Nephron progenitor cell (in vitro differentiated cells): ENCODE results near the gene RARB.

Experiments
- DNase-seq: peaks from one replicate; pipeline ENCODE4 v3.0.0; 2021
- H3K27ac Mint-ChIP-seq: 2 replicates; pipeline ENCODE4 v1.8.0; 2021; ENCODE audit warnings: mild to moderate bottlenecking, moderate library complexity, mixed read lengths
- H3K27me3 Mint-ChIP-seq: 2 replicates; pipeline ENCODE4 v1.8.0; 2021; ENCODE audit warnings: mild to moderate bottlenecking, low read depth, mixed read lengths; ENCODE audit not compliant: poor library complexity
- H3K36me3 Mint-ChIP-seq: 2 replicates; pipeline ENCODE4 v1.8.0; 2021; ENCODE audit warnings: low read depth, mixed read lengths
- H3K4me1 Mint-ChIP-seq: 2 replicates; pipeline ENCODE4 v1.8.0; 2021; ENCODE audit warnings: mixed read lengths
- H3K4me3 Mint-ChIP-seq: 2 replicates; pipeline ENCODE4 v1.8.0; 2021; ENCODE audit warnings: mild to moderate bottlenecking, moderate library complexity, mixed read lengths
- H3K9me3 Mint-ChIP-seq: 2 replicates; pipeline ENCODE4 v1.8.0; 2021; ENCODE audit warnings: mild to moderate bottlenecking, moderate library complexity, mixed read lengths
- CTCF ChIP-seq: fragments of 200-600 bp; sonication (generic); IDR thresholded peaks from 2 replicates; pipeline ENCODE4 v1.5.0; 2021; ENCODE audit warnings: antibody characterized with exemption

The RARB gene

GRCh38 chr3:25567806-25568524, 139.9 kb downstream of the RARB start:
- no peak for TF ChIP-seq CTCF
- Mint-ChIP-seq H3K36me3 (peaks cover 9% of the 10 kb centered on the region), H3K4me1 (peaks cover 38% of the 10 kb centered on the region)

GRCh38 chr3:25568525-25569078, 140.5 kb downstream of the RARB start:
- no peak for DNase-seq
- Mint-ChIP-seq H3K4me3 (peak overlapping the region; percentile 6), H3K27me3 (peaks cover 1% of the 10 kb centered on the region), H3K4me1 (peaks cover 45% of the 10 kb centered on the region), H3K9me3 (no peaks in the 10 kb centered on the region), H3K36me3 (peaks cover 9% of the 10 kb centered on the region), H3K27ac (no peak overlapping the region)
- TF ChIP-seq CTCF = no peak

More at GRCh38 chr3:25567806-25568524, 139.9 kb downstream of the RARB start:
- Mint-ChIP-seq H3K27ac (no peak overlapping the region), H3K4me3 (no peak overlapping the region), H3K27me3 (no peaks in the 10 kb centered on the region), H3K9me3 (no peaks in the 10 kb centered on the region)
- DNase-seq = no peak

- Mint-ChIP-seq H3K4me1 (peaks cover 47% of the 10 kb centered on the region), H3K27ac (no peak overlapping the region), H3K9me3 (no peaks in the 10 kb centered on the region), H3K4me3 (no peak overlapping the region), H3K36me3 (peaks cover 9% of the 10 kb centered on the region), H3K27me3 (peaks cover 6% of the 10 kb centered on the region)
- no peak for TF ChIP-seq CTCF
- DNase-seq = no peak
Observed at GRCh38 chr3:25571285-25571684, 143.2 kb downstream of the RARB start.

- Mint-ChIP-seq H3K4me1 (peaks cover 47% of the 10 kb centered on the region), H3K27ac (no peak overlapping the region), H3K27me3 (peaks cover 6% of the 10 kb centered on the region), H3K9me3 (no peaks in the 10 kb centered on the region), H3K36me3 (peaks cover 15% of the 10 kb centered on the region), H3K4me3 (no peak overlapping the region)
- no peak for DNase-seq
- no peak for TF ChIP-seq CTCF
Observed at GRCh38 chr3:25572336-25572735, 144.3 kb downstream of the RARB start.

- H3K27me3 Mint-ChIP-seq = peaks cover 6% of the 10 kb centered on the region
- H3K27ac Mint-ChIP-seq = peak overlapping the region; percentile 88
- no peak for TF ChIP-seq CTCF
- H3K36me3 Mint-ChIP-seq = peaks cover 15% of the 10 kb centered on the region
- no peak for DNase-seq
- H3K4me3 Mint-ChIP-seq = no peak overlapping the region
- H3K9me3 Mint-ChIP-seq = no peaks in the 10 kb centered on the region
- H3K4me1 Mint-ChIP-seq = peaks cover 47% of the 10 kb centered on the region
Observed at GRCh38 chr3:25572919-25573385, 144.9 kb downstream of the RARB start.
